Stimulated activated CD4-positive, alpha-beta T cell treated with anti-CD3 and anti-CD28 coated beads, TNF-alpha, amount 100 ng/mL, for 4 hours (primary cell): ENCODE data around the gene HAUS1.
A peak's percentile ranks its signal among the peaks of the same experiment; 100 is the strongest.

Source experiments
- DNase-seq, 3 experiments: peaks; one replicate each; pipeline ENCODE4 v3.0.0-alpha.2; 2020; ENCODE audit warnings: low read depth in 3 of 3

Gene HAUS1

GRCh38 chr18:46104128-46104911, at the start of gene HAUS1:
HAUS1 (plus strand) TSS chr18:46104385; CDS start chr18:46104412, 27 bp downstream.
- DNase-seq, result peak; percentile 70 to 74 (median 71)

GRCh38 chr18:46054956-46055837, 49.0 kb upstream of the HAUS1 start:
- DNase-seq, result no peak

GRCh38 chr18:46055838-46056230, 48.4 kb upstream of the HAUS1 start:
- no peak for DNase-seq

GRCh38 chr18:46060359-46060841, 43.8 kb upstream of the HAUS1 start:
- no peak for DNase-seq

- no peak for DNase-seq
These were observed 42.8 kb upstream of the HAUS1 start for GRCh38 chr18:46061387-46061786.

GRCh38 chr18:46061796-46062195, 42.4 kb upstream of the HAUS1 start:
- no peak for DNase-seq

GRCh38 chr18:46062781-46063180, 41.4 kb upstream of the HAUS1 start:
- DNase-seq, result no peak

GRCh38 chr18:46067438-46068007, 36.7 kb upstream of the HAUS1 start:
- DNase-seq, result no peak

GRCh38 chr18:46068763-46069162, 35.4 kb upstream of the HAUS1 start:
- DNase-seq, result no peak

GRCh38 chr18:46069524-46069923, 34.7 kb upstream of the HAUS1 start:
- no peak for DNase-seq

- no peak for DNase-seq
These were observed 34.0 kb upstream of the HAUS1 start for GRCh38 chr18:46070232-46070631.

- no peak for DNase-seq
These were observed 33.2 kb upstream of the HAUS1 start for GRCh38 chr18:46070815-46071652.

- DNase-seq, result peak; percentile 44 to 51 (median 46)
These were observed 32.4 kb upstream of the HAUS1 start, which contains the start of gene PSTPIP2 for GRCh38 chr18:46071653-46072375. PSTPIP2 (minus strand) TSS chr18:46072260; CDS start chr18:46072188, 72 bp downstream.

GRCh38 chr18:46072376-46072867, 31.8 kb upstream of the HAUS1 start:
- no peak for DNase-seq

GRCh38 chr18:46072959-46073358, 31.2 kb upstream of the HAUS1 start:
- no peak for DNase-seq

- peak in 2 of 3 experiments; percentile 18 to 43 for DNase-seq
These were observed 30.5 kb upstream of the HAUS1 start for GRCh38 chr18:46073474-46074331.

- no peak for DNase-seq
These were observed 24.8 kb upstream of the HAUS1 start for GRCh38 chr18:46079336-46079735.

- no peak for DNase-seq
These were observed 24.0 kb upstream of the HAUS1 start for GRCh38 chr18:46080156-46080555.

GRCh38 chr18:46084431-46084830, 19.8 kb upstream of the HAUS1 start:
- no peak for DNase-seq
